Astrocyte (in vitro differentiated cells and primary cell): ENCODE data around the gene NFATC1.

Experiments
- EZH2 ChIP-seq: IDR thresholded peaks from 2 replicates; pipeline ENCODE4 v1.6.1; 2012; ENCODE audit warnings: mild to moderate bottlenecking, low read length, inconsistent platforms; ENCODE audit not compliant: insufficient read depth
- TF ChIP-seq, protein P1 (sequence below): IDR thresholded peaks from 2 replicates; pipeline ENCODE4 v1.5.1; 2011; ENCODE audit warnings: low read depth, mild to moderate bottlenecking, inconsistent platforms, low read length, moderate library complexity; ENCODE audit not compliant: insufficient read depth

DNA sequence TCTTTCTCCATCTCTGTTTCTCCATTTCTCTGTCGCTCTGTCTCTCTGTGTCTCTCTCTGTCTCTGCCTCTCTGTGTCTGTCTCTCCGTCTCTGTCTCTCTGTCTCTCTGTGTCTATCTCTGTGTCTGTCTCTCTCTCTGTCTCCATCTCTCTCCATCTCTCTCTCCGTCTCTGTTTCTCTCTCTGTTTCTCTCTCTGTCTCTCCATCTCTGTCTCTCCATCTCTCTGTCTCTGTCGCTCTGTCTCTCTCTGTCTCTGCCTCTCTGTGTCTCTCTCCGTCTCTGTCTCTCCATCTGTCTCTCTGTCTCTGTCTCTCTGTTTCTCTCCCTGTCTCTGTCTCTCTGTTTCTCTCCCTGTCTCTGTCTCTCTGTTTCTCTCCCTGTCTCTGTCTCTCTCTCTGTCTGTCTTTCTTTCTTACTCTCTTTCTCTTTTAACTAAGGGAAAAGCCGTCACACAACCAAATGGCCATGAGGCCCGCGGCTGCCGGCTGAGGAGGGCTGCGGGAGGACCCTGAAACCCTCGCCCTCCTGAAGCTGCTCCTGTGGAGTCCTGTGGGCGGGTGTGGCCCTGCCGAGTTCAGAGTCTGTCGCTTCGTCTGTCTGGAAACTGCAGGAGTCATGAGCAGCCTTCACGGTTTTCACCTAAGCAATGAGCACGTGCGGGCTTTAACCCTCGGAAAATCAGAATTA lies 29.3 kb downstream of the NFATC1 start:
- TF ChIP-seq, protein P1, sequence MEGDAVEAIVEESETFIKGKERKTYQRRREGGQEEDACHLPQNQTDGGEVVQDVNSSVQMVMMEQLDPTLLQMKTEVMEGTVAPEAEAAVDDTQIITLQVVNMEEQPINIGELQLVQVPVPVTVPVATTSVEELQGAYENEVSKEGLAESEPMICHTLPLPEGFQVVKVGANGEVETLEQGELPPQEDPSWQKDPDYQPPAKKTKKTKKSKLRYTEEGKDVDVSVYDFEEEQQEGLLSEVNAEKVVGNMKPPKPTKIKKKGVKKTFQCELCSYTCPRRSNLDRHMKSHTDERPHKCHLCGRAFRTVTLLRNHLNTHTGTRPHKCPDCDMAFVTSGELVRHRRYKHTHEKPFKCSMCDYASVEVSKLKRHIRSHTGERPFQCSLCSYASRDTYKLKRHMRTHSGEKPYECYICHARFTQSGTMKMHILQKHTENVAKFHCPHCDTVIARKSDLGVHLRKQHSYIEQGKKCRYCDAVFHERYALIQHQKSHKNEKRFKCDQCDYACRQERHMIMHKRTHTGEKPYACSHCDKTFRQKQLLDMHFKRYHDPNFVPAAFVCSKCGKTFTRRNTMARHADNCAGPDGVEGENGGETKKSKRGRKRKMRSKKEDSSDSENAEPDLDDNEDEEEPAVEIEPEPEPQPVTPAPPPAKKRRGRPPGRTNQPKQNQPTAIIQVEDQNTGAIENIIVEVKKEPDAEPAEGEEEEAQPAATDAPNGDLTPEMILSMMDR: no peak
- no peak for TF ChIP-seq EZH2
